Activated T-helper 1 cell treated with anti-CD3 and anti-CD28 coated beads, Interleukin-2, amount 50 U/mL, for 16 hours (primary cell): Measurements from ENCODE around the gene PPP1R27.

Experiments used
- DNase-seq, 2 donors: peaks; one replicate each; pipeline ENCODE4 v3.0.0-alpha.2; 2020; ENCODE audit warnings: low read depth in 1 of 2, low spot score in 1 of 2

PPP1R27 gene

GRCh38 chr17:81863123-81863675, 28.3 kb upstream of the PPP1R27 start:
- DNase-seq = no peak

DNA sequence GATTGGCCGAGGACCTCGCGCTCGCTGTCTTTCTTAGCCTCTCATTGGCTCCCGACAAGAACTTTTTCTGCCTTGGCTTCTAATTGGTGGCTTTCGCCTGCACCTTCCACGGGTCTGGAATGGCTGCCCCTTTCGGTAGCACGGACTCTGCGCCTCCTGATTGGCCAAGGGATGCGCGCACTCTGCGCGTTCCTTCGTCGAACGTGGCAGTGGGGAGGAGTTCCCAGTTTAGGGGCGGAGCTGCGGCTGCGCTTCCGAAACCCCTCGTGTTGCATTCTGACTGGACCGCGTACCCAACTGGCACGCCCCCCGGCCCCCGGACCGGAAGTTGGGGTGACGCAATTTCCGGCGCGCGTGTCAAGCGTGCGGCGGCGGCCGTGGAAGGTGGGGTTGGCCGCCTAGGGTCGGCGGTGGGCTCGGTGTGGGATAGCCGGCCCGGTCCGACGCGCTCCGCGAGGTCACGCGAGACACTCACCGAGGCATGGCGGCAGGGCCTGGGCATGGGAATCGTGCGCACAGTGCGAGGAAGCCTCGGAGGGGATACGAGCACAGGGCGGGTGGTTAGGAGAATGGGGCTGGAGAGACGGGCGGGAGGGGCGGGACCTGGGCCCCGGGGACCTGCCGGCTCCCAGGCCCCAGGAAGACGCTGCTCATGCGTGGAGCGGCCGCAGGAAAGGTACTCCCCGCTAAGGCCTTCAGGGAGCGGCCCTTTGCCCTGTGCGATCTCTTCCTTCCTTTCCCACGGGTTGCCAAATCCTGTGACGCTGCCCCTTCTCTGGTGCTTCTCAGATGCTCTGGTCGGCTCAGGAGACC, 26.1 kb upstream of the PPP1R27 start:
- peak; percentile 97 to 99 for DNase-seq

GRCh38 chr17:81859906-81860755, 25.3 kb upstream of the PPP1R27 start, which contains the start of gene P4HB:
P4HB (minus strand) TSS chr17:81860535; CDS start chr17:81860471, 64 bp downstream.
- no peak for DNase-seq

DNA sequence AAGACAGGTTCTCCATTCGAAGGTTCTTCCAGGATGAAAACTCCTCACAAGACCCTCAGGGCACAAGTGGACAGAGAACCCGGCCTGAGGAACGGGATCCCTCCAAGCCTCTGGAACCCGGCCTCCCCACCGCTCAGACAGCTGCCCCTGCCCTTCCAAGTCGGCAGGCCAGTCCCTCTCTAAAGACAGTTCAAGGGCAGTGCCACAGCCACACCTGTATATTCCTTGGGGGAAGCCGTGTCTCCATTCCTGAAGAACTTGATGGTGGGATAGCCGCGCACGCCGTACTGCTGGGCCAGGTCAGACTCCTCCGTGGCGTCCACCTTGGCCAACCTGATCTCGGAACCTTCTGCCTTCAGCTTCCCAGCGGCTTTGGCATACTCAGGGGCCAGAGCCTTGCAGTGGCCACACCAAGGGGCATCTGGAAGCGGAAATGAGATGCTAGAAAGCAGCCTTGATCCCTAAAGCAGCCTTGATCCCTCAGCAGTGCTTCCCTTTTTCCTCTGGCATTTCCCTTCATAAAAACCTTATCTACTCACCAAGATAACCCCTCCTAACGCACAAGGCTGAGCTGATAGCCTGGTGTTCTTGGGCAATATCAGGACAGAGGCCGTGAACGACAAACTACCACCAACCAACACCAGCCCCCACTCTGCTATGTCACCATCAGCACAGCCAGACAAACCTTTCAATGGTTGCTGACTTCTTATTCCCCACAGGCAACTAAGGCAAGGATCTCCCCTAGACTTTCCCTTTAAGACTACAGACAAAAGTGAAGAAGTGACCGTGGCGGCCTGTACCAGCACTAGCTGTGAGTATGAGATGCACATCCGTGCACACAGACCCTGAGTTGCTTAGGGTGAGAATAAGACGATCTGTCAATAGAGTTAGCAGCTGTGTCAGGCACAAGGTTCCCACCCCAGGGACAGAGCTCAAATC, 24.4 kb upstream of the PPP1R27 start:
- no peak for DNase-seq

DNA sequence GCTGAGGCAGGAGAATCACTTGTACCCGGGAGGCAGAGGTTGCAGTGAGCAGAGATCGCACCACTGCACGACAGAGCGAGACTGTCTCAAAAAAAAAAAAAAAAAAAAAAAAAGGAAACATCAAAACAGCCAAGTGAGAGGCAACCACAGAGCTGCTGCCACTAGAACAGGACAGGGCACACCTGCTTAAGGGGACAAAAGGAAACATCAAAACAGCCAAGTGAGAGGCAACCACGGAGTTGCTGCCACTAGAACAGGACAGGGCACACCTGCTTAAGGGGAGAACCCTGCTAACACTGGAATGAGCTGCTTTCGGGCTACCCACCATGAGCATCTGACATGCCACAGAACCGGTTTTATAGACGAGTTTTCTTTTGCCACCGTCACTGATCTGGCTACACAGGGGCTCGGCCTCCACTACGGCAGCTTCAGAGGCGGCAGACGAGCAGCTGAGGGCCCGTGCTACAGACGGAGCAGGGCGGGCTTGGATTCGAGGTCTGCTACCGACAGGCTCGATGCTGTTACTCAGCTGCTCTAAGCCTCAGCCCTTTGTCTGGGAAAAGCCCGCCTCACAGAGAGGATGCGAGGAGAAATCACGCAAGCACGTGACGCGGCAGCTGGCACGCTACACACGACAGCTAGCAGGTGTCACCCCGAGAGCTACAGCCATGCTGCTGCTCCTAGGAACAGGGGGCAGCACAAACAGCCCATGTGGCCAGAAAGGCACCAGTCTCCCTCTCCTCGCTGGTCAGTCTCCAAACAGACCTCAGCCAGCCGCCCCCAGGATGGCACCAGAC, 23.5 kb upstream of the PPP1R27 start:
- DNase-seq = no peak

DNA sequence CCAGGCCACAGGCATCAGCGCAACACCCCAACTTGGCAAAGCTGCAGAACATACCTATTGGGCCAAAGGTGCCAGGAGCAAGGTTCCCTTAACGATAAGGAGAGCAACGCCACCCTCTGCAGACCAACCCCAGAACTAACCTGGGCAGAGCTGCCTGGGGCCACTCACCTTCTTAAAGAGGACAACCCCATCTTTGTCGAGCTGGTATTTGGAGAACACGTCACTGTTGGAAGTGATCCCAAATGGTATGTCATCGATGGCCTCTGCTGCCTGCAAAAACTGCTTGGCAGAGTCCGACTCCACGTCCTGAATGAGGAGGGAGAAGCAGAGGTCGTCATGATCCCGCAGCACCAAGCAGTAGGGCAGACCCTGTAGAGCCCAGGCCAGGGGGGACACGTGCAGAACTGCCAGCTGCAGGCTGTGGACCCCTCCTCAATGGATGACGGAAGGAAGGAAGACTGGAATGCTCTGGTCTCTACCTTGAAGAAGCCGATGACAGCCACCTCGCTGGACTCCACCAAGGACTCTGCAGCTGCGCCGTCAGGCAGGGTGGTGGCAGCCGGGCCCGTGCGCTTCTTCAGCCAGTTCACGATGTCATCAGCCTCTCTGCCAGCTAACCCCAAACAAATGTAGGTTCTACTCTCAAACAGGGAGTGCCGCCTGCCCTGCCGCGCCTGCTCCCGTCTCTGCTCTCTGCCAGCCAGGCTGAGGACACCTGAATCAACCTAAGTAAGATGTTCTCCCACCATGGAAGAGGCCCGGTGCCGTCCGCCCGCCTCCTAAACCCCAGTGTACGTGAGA, 20.3 kb upstream of the PPP1R27 start:
- no peak for DNase-seq

DNA sequence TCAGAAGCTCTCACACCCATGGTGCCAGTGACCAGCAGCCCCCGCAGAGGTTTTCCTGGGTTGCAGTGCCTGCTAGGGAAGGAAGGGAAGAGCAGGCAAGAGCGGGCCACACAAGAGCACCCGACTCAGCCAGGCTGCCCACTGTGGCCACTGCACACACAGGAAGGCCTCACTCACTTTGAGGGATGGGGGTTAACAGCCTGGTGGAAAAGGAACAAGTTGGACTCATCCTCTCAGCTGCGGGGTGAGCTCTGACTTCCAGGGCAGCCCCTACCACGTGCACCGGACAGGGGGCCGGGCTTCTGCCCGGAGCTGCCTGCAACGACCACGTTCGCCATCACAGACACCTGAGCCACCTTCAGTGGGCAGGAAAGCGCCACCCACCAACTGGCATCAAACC, 17.4 kb upstream of the PPP1R27 start:
- no peak for DNase-seq

DNA sequence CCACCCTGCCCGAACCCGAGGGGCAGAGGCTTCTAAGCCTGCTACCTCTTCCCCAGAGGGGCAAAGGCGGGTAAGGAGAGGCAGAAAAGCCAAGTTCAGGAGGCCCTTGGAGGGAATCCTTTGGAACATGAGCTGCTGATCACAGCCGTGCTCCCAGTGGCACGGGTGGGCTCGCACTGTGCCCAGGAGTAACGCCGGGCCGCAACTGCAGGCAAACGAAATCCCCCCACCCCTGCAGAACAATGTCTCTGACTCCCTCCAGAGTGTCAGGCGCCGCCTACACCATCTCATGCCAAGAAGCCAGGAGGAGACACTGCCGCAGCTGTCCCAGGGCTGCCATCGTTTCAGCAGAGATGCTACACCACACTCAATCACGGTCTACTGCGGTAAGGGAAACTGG, 16.6 kb upstream of the PPP1R27 start:
- DNase-seq = no peak

DNA sequence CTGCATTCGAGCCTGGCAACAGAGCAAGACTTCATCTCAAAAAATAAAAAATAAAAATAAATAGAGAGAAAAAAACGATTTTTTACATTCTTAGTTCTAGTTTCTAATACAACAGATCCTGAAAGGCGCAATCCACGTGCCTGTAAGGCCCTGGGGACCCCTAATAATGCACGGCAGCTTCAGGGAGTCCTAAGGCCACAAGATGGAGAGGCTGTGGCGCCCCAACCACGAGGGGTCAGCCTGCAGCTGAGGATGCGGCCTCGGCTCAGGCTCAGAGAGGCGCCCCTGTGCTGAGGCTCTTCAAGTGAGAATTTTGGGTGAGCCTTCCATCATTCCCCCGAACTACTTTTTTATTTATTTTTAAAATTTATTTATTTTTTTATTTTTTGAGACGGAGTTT, 14.6 kb upstream of the PPP1R27 start:
- no peak for DNase-seq

DNA sequence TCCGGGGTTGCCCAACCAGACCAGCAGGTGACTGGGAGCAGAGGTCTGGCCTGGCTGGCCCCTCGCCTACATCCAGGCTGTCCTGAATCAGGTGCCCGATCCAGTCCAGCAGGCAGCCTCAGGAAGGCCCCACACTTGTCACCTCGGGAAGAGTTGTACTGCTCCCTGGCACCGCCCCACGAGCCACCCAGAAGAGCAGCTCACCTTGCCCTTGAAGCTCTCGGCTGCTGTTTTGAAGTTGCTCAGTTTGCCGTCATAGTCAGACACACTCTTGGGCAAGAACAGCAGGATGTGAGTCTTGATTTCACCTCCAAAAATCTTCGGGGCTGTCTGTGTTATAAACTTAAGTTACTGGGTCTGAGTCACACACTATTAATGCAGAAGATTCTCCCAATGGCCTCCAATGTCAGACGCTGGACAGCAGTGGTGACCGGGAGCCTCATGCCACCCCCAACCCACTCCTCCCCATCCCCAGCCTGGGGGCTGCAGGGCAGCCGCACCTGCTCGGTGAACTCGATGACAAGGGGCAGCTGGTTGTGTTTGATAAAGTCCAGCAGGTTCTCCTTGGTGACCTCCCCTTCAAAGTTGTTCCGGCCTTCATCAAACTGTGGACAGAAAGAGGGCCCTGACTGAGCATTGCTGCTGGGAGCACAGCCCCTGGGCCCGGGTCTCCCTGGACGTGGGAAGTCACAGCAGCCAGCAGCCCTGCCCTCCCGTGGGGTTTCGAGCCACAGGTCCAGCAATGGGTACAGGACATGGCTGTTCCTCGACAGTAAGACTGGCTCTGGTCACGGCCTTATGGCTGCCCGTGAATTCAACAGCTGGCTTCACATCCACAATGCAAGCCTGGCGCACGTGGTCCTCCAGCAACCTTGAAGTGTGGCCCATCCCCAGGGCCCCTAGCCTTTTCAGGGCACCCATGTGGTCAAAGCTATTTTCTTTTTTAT, 12.2 kb upstream of the PPP1R27 start:
- no peak for DNase-seq

DNA sequence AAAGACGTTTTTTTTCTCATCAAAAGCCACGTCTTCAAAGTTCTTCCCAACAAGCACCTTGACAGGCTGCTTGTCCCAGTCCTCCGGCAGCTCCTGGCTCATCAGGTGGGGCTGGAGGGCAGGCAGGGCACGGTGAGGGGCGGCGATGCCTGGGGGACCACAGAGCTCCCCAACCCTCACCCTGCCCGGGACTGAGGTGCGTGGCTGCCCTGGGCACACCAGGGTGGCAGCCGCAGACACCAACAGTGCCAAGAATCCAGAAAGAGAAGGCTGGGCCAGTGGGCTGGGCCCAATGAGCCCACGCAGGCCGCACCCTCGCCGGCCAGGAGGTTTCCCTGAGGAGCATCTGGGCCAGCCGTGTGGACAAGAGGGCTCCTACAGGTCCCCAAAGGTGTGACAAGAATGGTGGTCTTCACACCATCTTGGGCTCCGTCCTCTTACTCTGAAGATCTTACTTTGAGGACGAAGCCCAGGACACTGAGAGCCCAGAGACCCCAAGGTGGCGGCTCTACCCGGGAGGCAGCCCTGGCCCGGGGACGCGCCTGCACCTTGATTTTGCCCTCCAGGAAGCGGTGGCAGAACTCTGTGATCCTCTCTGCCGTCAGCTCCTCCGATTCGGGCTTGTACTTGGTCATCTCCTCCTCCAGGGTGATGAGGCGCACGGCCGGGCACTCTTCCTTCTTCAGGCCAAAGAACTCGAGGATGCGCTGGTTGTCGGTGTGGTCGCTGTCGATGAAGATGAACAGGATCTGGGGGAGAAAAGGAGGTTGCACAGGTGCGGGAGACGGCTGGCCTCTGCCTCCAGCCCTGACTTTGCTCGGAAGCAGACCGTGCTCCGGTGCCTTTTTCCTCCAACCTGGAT, 11.3 kb upstream of the PPP1R27 start:
- no peak for DNase-seq

- DNase-seq = no peak
Measured at GRCh38 chr17:81845361-81845760, 10.5 kb upstream of the PPP1R27 start.

DNA sequence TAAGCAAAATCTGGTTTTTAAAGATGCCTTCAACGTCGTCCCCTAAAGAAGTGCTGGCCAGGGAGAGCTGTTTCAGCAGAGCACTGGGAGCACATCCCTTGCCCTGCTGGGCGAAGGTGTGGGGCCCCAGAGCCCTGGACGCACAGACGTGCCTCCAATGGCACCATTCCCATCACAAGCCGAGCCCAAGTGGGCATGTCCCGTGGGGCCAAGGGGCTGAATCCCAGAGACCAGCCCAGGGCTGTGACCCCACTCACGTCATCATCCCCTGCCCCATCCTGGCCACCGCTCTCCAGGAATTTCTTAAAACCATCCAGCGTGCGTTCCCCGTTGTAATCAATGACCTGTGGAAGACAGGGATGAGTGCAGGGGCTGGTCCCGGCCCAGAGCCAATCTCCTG, 10.0 kb upstream of the PPP1R27 start:
- DNase-seq = no peak

GRCh38 chr17:81844327-81844851, 9.5 kb upstream of the PPP1R27 start:
- no peak for DNase-seq

- no peak for DNase-seq
Measured at GRCh38 chr17:81843713-81844326, 9.0 kb upstream of the PPP1R27 start.

DNA sequence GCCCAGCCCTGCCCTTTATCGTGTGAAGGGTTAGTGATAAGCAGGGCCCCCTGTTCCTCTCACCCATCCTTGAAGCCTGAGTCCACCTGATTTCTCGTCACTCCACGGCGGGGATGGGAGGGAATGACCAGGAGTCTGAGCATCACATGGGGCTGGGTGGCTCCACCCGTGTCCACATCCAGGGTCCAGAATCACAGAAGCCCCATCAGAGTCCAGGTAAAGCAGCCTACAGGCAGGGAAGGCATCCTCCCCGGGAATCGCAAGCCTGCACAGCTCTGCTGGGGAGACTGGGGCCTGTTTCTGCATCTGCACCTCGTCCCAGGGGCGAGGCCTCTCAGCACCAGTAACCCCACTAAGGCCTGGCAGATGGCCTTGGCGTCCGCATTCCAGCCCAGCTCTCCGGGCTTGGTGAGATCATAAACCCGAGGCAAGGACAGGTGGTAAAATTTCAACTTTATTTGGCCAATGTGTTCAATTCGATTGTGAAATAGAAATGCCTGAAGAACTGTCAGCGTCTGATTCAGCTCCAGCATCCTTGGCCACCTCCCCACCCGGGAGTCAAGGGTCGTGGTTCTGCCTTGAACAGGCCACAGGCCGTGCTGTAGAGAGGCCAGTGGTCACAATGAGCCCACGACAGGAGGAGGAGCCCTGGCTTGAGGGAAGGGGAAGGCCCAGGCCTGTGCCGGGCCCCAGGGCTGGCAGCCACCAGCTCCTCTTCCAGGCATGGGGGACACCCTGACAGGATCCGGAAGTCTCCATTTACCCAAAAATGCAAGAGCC, 8.1 kb upstream of the PPP1R27 start:
- no peak for DNase-seq
